ENCODE data around the gene LETM1. TPM values are rescaled to one million over a fixed set of nuclear protein-coding genes. Genes with fewer than 3 reads are reported as not detected.

The LETM1 gene
- total and polyA plus RNA-seq, 4 donors: 12.2 to 46.9 (median 24.1) TPM

GRCh38 chr4:1783015-1783414 lies 72.9 kb downstream of the LETM1 start:
- Histone ChIP-seq H3K36me3 (ENCODE audit: control insufficient read depth in 4 of 4, insufficient read depth in 3 of 4, low read depth in 1 of 4, low read length in 3 of 4) (no peaks in the 10 kb centered on the region), H3K27me3 (ENCODE audit: control insufficient read depth in 4 of 4, insufficient read depth in 4 of 4, low read length in 3 of 4) (no peaks in the 10 kb centered on the region), H3K4me1 (ENCODE audit: control insufficient read depth in 4 of 4, insufficient read depth in 4 of 4, low read length in 3 of 4) (peaks cover 3 to 18% (median 11%) of the 10 kb centered on the region in 4 donors), H3K27ac (ENCODE audit: low read depth in 1 of 2, low read length in 2 of 2) (no peak overlapping the region), H3K4me3 (ENCODE audit: low read depth in 1 of 3, low read length in 3 of 3) (no peak overlapping the region), H3K9me3 (ENCODE audit: control insufficient read depth in 4 of 4, low read length in 3 of 4) (no peaks in the 10 kb centered on the region), H3K9ac (ENCODE audit: low read depth in 1 of 2, low read length in 2 of 2) (no peak overlapping the region)
- TF ChIP-seq GABPA (IDR thresholded peaks at IDR 0.05 in 1 of 2, conservative IDR thresholded peaks at IDR 0.05 in 1 of 2) (no peak), YY1 (IDR thresholded peaks at IDR 0.05) (no peak), HNF4G (IDR thresholded peaks at IDR 0.05) (no peak), TAF1 (conservative IDR thresholded peaks at IDR 0.05) (no peak), ATF3 (IDR thresholded peaks at IDR 0.05) (no peak), MAX (IDR thresholded peaks at IDR 0.05) (no peak), EGR1 (IDR thresholded peaks at IDR 0.05; ENCODE audit: low read depth in 2 of 2) (no peak), HNF4A (conservative IDR thresholded peaks at IDR 0.05) (no peak), SP1 (IDR thresholded peaks at IDR 0.05) (no peak), RAD21 (IDR thresholded peaks at IDR 0.05) (no peak), RXRA (IDR thresholded peaks at IDR 0.05) (no peak), CTCF (IDR thresholded peaks at IDR 0.05; ENCODE audit: low read depth, low read length, missing input control) (no peak), FOXA1 (IDR thresholded peaks at IDR 0.05) (no peak), FOXA2 (IDR thresholded peaks at IDR 0.05) (no peak), JUND (IDR thresholded peaks at IDR 0.05) (no peak)
- TF ChIP-seq, protein P1, sequence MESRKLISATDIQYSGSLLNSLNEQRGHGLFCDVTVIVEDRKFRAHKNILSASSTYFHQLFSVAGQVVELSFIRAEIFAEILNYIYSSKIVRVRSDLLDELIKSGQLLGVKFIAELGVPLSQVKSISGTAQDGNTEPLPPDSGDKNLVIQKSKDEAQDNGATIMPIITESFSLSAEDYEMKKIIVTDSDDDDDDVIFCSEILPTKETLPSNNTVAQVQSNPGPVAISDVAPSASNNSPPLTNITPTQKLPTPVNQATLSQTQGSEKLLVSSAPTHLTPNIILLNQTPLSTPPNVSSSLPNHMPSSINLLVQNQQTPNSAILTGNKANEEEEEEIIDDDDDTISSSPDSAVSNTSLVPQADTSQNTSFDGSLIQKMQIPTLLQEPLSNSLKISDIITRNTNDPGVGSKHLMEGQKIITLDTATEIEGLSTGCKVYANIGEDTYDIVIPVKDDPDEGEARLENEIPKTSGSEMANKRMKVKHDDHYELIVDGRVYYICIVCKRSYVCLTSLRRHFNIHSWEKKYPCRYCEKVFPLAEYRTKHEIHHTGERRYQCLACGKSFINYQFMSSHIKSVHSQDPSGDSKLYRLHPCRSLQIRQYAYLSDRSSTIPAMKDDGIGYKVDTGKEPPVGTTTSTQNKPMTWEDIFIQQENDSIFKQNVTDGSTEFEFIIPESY (IDR thresholded peaks at IDR 0.05): no peak
- TF ChIP-seq, protein P2, sequence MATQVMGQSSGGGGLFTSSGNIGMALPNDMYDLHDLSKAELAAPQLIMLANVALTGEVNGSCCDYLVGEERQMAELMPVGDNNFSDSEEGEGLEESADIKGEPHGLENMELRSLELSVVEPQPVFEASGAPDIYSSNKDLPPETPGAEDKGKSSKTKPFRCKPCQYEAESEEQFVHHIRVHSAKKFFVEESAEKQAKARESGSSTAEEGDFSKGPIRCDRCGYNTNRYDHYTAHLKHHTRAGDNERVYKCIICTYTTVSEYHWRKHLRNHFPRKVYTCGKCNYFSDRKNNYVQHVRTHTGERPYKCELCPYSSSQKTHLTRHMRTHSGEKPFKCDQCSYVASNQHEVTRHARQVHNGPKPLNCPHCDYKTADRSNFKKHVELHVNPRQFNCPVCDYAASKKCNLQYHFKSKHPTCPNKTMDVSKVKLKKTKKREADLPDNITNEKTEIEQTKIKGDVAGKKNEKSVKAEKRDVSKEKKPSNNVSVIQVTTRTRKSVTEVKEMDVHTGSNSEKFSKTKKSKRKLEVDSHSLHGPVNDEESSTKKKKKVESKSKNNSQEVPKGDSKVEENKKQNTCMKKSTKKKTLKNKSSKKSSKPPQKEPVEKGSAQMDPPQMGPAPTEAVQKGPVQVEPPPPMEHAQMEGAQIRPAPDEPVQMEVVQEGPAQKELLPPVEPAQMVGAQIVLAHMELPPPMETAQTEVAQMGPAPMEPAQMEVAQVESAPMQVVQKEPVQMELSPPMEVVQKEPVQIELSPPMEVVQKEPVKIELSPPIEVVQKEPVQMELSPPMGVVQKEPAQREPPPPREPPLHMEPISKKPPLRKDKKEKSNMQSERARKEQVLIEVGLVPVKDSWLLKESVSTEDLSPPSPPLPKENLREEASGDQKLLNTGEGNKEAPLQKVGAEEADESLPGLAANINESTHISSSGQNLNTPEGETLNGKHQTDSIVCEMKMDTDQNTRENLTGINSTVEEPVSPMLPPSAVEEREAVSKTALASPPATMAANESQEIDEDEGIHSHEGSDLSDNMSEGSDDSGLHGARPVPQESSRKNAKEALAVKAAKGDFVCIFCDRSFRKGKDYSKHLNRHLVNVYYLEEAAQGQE (IDR thresholded peaks at IDR 0.05): no peak
- WGBS: 93% methylated on average over 10 of the region's 10 CpGs
- DNase-seq (ENCODE audit: low spot score): no peak

Measured in liver (tissue), 9 donors.